ENCODE results near the gene PLA1A. TPM values are rescaled to one million over a fixed set of nuclear protein-coding genes. Genes with fewer than 3 reads are reported as not detected.

PLA1A gene
- total RNA-seq, 1 donor = 2.7 TPM

DNA sequence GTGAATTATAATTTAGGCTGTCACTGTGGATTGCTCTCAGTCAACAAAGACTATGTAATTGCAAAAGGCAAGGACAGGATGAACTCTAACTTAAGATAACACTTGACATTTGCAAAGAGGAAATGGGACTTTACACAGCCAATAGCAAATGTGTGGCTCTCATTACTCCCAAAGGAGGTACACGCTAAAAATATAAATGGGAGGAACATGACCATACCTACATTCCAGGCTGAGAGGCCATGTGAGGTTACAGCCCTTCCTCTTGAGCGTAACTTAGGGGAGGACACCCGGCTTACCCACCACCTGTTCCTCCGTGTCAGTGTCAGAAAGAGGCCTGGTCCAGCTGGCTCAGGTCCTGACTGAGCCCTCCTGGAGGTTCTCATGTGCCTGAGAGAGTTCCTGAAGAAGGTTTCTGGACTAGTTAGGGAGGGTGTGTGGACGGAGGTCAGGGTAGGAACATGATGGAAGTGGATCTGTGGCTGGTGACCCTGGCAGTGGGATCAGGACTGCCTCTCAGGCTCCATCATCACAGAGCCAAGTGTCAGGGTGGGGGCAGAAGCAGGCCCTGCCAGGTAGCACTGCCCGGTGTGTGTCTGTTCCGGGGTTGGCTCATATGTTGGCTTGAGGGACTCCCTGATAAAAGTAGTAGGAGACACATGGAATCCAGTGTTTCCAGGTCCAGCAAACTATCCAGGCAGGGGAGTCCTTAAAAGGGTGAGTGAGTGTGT lies 54.8 kb downstream of the PLA1A start:
- no peaks in the 10 kb centered on the region for H3K27me3 ChIP-seq (ENCODE audit: insufficient read depth, low read length)
- no peaks in the 10 kb centered on the region for H3K4me1 ChIP-seq (ENCODE audit: insufficient read depth, low read length)
- H3K9me3 ChIP-seq (ENCODE audit: low read depth, low read length) = no peaks in the 10 kb centered on the region
- H3K4me3 ChIP-seq (ENCODE audit: low read length) = no peak overlapping the region

DNA sequence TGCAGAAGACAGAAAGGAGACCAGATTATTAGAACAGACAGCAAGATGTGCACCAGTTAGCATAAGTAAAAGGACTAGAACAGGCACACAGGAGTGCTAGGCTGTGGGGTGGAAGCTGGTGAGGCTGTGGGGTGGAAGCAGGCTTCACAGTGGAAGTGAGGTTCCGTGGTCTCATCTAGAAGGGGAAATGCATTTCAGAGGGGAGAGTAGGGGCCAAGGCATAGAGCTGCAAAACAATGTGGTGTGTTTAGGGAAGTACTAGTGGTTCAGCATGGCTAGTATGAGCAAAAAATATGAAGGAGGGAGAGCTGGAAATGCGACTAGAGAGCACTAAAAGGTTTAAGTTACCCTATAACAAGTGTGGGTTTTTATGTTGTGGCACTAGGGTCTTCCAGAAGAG lies 56.2 kb downstream of the PLA1A start:
- H3K27me3 ChIP-seq (ENCODE audit: insufficient read depth, low read length) = no peaks in the 10 kb centered on the region
- no peaks in the 10 kb centered on the region for H3K9me3 ChIP-seq (ENCODE audit: low read depth, low read length)
- peaks cover 5% of the 10 kb centered on the region for H3K4me1 ChIP-seq (ENCODE audit: insufficient read depth, low read length)
- no peak overlapping the region for H3K4me3 ChIP-seq (ENCODE audit: low read length)

DNA sequence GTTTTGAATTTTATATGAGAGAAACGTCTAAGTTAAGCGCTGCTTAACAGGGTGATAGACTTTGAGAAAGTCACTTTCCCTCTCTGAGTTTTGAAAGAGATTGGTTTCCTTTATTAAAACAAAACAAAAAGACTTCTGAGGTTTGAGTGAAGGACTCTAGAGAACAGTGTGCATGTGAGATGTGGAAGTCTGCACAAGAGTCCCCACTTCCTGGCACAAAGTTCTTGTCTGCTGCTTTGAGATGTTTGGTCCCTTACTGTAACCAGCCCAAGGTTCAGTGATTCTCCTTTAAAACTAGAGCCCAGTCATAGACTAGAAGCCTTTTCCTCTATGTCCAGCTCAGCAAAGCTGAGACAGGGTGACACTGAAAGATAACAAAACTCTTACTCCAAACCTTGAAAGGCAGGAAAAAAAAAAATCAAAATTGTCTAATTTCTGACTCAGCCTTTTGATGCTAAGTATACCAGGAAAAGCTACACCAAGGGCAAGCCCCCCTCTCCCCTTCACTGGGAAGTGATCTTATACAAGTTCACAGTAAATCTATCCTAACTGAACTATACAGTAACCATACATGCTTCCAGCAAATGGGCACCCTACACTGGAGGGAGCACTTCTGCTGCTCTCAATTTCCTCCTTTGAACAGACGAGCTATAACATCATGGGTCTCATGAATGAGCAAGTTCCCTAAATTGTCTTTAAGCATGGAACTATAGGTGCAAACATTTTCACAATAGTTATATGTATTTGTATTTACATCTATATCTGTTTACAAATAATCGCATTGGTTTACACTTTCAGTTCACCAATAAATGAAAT lies 60.4 kb downstream of the PLA1A start:
- H3K4me3 ChIP-seq (ENCODE audit: low read length) = no peak overlapping the region
- peaks cover 5% of the 10 kb centered on the region for H3K4me1 ChIP-seq (ENCODE audit: insufficient read depth, low read length)
- H3K9me3 ChIP-seq (ENCODE audit: low read depth, low read length) = no peaks in the 10 kb centered on the region
- H3K27me3 ChIP-seq (ENCODE audit: insufficient read depth, low read length) = no peaks in the 10 kb centered on the region

DNA sequence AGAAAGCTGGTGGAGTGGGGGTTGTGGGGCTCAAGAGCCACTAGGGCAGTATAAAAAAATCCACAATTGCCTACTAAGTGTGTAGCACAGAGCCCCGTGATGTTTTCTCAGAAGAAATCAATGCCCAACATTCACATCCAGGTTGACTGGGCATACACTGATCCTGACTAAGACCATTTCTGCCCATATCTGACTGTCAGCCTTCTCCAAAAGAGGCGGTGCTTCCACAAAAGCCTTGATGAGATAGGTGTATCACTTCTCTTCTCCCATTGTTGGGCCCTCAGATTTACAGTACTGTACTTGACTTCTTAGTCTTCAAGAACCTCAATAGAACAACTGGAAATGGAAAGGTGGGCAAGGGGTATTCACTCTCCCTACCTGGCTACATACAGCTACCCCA lies 61.3 kb downstream of the PLA1A start:
- Histone ChIP-seq H3K9me3 (ENCODE audit: low read depth, low read length) (no peaks in the 10 kb centered on the region), H3K4me3 (ENCODE audit: low read length) (no peak overlapping the region), H3K27me3 (ENCODE audit: insufficient read depth, low read length) (no peaks in the 10 kb centered on the region), H3K4me1 (ENCODE audit: insufficient read depth, low read length) (peaks cover 5% of the 10 kb centered on the region)

DNA sequence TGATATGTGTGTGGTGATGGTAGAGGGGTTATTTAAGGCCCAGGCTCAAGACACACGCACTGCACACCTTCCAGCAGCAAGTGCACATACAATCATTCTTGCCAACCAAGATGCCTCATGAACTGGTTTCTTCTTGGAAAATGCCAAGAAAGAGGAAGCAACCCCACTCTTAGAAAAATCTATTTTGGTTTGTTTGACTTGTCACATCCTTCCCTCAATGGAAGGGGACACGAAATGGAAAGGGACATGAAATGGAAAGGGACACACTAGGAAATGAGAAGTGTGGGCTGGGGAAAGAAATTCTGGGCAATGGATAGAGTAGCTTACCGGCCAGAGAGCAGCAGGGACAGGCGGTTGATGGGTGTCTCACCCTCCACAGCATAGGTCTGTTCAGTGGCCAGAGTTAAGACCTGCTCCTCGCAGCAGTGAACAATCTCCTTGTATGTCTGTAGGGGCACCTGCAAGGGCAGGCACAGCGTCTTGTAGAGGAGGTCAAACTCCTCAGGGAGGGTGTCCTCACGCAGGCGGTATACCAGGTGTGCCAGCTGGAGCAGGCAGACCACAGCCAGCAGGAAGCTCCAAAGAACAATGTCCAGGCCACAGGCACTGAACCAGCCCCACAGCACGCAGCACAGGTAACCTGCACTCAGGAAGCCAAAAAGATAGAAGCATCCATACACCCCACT lies 62.1 kb downstream of the PLA1A start:
- Histone ChIP-seq H3K27me3 (ENCODE audit: insufficient read depth, low read length) (no peaks in the 10 kb centered on the region), H3K4me1 (ENCODE audit: insufficient read depth, low read length) (peaks cover 5% of the 10 kb centered on the region), H3K4me3 (ENCODE audit: low read length) (no peak overlapping the region), H3K9me3 (ENCODE audit: low read depth, low read length) (no peaks in the 10 kb centered on the region)

DNA sequence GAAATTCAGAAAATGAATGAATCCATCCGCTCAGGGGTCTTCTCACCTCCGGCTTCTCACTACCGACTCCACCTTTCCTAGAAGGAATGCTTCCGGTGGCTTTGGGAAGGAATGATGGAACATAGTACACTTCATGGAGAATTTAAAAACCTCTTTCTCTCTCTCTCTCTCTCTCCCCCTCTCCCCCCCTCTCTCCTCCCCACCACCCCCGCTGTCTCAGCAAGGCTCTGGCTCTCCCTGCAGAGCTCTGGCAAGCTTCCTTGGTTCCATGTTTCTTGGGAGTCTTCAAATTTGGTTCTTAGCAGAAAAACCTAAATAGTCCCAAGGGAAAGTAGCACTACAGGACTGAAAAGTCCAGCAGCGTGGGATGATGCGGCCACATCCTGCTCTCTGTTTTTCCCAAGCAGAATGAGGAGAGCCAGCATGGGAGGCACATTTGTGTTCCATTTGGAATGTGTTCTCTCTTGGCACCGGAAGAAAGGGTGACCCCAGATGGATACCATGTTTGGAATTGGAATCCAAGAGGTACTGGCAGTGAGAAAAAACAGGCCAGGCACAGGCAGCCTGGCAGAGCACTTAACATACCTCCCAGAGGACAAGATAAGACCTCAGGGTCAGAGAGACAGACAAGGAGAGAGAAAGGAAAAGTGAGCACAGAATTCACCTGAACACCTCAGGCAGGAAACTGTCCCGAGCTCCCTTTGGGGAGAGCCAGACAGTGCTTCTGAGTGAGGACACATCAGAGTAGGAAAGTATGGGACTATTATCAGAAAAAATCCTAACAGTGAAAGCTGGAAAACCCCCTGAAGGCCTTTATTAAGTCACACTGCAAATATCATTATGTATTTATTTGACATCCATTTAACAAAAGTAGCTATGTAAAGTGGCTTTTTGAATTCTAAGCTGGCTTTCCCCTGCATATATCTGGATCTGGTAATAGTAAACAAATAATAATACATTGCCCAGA lies 63.1 kb downstream of the PLA1A start, which contains the start of gene POPDC2:
Gene POPDC2, minus strand, starts transcription at position 116 of the 967 bp plus-strand sequence. CDS start 166 bp downstream, outside the sequence.
- Histone ChIP-seq H3K4me3 (ENCODE audit: low read length) (no peak within 1 kb of the TSS), H3K9me3 (ENCODE audit: low read depth, low read length) (no peaks in the 10 kb centered on the region), H3K27me3 (ENCODE audit: insufficient read depth, low read length) (no peaks in the 10 kb centered on the region), H3K4me1 (ENCODE audit: insufficient read depth, low read length) (peaks cover 5% of the 10 kb centered on the region)

DNA sequence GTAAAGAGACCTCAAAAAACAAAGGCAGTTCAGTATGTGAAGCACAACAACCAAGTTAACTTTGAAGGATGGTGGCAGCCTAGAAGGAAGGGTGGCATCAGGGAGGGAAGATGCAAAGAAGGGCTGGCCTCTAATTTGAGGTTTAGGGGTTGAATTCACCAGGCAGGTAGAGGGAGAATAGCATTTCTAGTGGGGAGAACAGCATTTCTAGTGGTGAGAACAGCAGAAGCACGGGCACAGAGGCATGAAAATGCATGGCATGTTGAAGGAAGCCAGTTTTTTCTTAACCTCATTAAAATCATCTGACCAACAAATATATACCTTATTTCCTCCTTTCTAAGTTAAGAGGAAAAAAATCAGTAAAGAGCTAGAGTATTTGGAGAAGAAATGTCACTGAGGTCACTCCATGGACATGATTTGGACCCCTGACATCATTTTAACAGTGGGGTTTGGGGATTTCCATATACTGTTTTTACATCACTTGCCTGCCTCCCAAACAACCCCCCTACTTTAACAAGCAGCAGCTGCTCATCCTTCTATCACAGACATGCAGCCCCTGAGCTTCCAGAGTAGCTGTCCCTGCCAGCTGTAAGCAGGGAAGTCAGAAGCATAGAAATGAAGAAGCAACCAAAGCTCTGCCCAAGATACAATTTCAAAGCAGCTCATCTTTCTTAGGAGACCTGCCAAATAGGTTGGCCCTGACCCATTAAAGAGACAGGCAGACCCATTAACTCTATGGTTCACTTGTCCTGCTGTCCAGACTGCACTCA lies 65.1 kb downstream of the PLA1A start:
- no peaks in the 10 kb centered on the region for H3K9me3 ChIP-seq (ENCODE audit: low read depth, low read length)
- H3K4me1 ChIP-seq (ENCODE audit: insufficient read depth, low read length) = peaks cover 4% of the 10 kb centered on the region
- no peaks in the 10 kb centered on the region for H3K27me3 ChIP-seq (ENCODE audit: insufficient read depth, low read length)
- no peak overlapping the region for H3K4me3 ChIP-seq (ENCODE audit: low read length)

DNA sequence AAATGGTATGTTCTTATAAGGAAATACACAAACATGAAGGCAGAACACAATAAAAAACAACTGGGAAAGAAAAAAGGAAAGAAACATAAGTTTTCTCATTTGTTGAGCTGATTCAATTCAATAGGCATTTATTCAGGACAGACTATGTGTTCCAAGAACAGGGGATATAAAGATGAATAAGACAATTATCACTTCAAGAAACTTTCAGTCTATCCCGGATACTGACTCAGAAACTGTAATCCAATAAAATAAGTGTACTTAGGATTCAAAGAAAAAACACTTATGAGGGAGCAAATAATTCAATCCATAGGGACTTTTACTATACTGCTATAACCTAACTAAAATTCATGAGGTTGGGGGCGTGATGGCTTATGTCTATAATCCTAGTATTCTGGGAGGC lies 66.2 kb downstream of the PLA1A start:
- H3K27me3 ChIP-seq (ENCODE audit: insufficient read depth, low read length) = no peaks in the 10 kb centered on the region
- H3K4me1 ChIP-seq (ENCODE audit: insufficient read depth, low read length) = no peaks in the 10 kb centered on the region
- H3K4me3 ChIP-seq (ENCODE audit: low read length) = no peak overlapping the region
- H3K9me3 ChIP-seq (ENCODE audit: low read depth, low read length) = no peaks in the 10 kb centered on the region

DNA sequence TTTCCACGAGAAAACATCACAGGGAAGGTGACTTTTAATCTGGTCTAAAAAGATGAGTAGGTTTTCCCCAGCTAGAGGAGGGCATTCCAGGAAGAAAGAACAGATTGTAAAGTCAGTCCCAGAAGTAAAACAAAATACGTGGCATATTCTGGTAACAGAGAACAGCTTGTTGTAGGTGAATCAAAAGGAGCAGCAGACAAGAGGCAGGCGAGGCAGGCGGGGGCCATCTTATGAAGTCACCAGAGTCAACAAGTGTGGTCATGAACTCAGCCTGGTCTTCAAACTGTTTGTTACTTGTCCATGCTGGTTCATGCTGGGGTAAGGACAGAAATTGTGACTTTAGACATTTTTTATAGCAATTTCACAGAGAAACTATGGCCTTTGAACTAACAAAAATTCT lies 66.7 kb downstream of the PLA1A start:
- H3K9me3 ChIP-seq (ENCODE audit: low read depth, low read length) = no peaks in the 10 kb centered on the region
- H3K4me3 ChIP-seq (ENCODE audit: low read length) = no peak overlapping the region
- no peaks in the 10 kb centered on the region for H3K27me3 ChIP-seq (ENCODE audit: insufficient read depth, low read length)
- no peaks in the 10 kb centered on the region for H3K4me1 ChIP-seq (ENCODE audit: insufficient read depth, low read length)

DNA sequence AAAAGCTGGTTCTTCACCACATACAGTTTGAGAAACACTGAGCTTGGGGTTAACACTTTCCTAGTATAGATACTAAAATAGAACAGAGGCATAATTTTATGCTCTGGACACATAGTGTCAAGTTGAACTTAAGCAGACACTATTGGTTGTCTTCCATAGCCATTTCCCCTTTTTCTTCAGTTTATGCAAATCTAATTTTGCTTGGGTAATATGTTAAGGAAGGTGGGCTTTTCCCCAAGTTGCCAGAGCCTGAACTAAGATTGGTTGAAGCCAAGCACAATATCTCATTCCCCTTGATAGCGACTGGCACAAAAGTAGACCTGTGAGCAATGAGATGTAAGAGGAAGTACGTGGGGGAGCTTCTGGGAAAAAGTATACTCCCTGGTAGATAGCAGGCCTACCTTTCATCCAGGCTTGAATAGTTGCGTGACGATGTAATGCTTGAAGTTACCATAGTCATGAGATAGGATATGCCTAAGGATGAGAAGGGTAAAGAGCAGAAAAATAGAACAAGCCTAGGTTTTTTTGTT lies 67.2 kb downstream of the PLA1A start:
- no peaks in the 10 kb centered on the region for H3K27me3 ChIP-seq (ENCODE audit: insufficient read depth, low read length)
- H3K4me3 ChIP-seq (ENCODE audit: low read length) = no peak overlapping the region

DNA sequence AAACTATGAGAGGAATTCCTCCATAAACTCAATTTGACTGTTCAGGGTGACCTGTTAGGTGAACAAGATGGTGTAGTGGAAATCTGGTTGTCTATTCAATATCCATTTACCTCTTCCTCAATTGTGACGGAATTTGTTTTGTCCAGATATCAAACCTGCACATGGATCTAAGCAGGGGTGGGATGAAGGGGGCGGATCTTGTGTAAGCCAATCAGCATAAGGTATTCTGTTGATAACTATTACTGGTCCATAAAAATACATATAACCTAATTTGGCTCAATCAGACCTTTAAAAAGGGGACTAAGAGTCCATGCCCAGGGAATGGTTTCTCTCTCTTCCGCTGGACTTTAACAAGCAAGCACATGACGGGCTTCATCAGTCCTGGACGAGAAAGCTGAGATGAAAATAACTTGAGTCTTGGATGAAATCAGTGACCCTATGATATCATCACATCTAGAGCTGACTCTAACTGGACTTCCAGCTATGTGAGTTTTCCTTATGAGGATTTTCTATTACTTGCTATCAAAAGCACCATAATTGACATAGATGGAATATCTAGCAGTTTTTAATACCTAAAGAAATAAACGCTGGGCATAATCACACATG lies 68.4 kb downstream of the PLA1A start:
- Histone ChIP-seq H3K9me3 (ENCODE audit: low read depth, low read length) (no peaks in the 10 kb centered on the region), H3K27me3 (ENCODE audit: insufficient read depth, low read length) (no peaks in the 10 kb centered on the region), H3K4me1 (ENCODE audit: insufficient read depth, low read length) (no peaks in the 10 kb centered on the region), H3K4me3 (ENCODE audit: low read length) (no peak overlapping the region)

More for the DNA sequence above, 67.2 kb downstream of the PLA1A start:
- Histone ChIP-seq H3K4me1 (ENCODE audit: insufficient read depth, low read length) (no peaks in the 10 kb centered on the region), H3K9me3 (ENCODE audit: low read depth, low read length) (no peaks in the 10 kb centered on the region)

DNA sequence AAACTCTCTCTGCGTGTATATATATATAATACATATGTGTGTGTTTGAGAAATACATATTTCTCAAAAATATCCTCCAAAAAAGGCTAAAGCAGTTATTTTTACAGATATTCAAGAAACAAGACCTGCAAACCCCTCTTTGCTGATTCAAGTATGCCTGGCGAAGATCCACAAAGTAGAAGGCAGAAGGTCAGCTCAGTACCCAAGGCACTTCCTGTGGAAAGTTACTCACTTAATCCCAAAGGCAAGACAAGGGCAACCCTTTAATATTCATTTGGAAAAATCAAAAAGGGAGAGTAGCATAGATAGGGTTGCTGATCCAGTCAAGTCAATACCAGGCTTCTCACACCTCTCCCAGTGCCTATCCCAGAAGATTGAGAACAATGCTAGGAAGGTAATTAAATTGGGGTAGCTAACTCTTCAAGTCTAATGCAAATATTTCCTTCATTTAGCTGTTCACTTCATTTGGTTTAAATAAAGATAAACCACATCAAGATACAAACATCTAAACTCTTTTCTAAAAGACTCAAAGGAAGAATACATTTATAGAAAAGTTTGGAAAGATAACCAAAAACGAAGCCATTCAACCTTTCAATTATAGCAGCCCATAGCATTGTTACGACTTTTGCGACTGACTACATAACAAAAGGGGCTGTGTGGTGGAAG lies 72.4 kb downstream of the PLA1A start:
- Histone ChIP-seq H3K9me3 (ENCODE audit: low read depth, low read length) (no peaks in the 10 kb centered on the region), H3K27me3 (ENCODE audit: insufficient read depth, low read length) (no peaks in the 10 kb centered on the region), H3K4me3 (ENCODE audit: low read length) (no peak overlapping the region), H3K4me1 (ENCODE audit: insufficient read depth, low read length) (no peaks in the 10 kb centered on the region)

DNA sequence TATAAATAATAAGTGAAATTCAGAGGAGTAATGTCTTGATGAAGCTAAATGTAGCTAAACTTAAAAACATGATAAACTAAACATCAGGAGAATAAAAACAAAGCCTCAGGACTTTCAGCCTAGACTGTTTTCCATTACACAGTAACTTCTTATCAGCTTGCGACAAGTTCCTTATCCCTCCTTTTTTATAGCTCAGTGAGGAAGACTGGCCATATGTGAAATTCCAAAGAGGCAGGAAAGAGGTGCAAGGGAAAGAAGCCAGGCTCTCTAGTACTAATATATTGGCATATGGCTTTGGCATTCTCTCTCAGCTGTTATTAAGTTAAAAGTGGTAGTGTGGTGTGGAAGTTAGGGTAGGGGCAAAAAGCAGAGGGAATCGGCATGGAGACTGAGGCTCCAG lies 75.1 kb downstream of the PLA1A start:
- Histone ChIP-seq H3K9me3 (ENCODE audit: low read depth, low read length) (no peaks in the 10 kb centered on the region), H3K4me1 (ENCODE audit: insufficient read depth, low read length) (peaks cover 13% of the 10 kb centered on the region), H3K27me3 (ENCODE audit: insufficient read depth, low read length) (no peaks in the 10 kb centered on the region), H3K4me3 (ENCODE audit: low read length) (no peak overlapping the region)

All from mononuclear cell (primary cell).